Kidney (tissue), 14 donors: ENCODE results near the gene MAP7. TPM values are rescaled to one million over a fixed set of nuclear protein-coding genes. Genes with fewer than 3 reads are reported as not detected.
"Not testable (repeated sequence)": the region's sequence is repeated elsewhere in the genome, so short reads cannot be mapped to it uniquely, and the experiment has no call there.

Source experiments
- DNase-seq, 5 donors: peaks; one replicate each; pipeline ENCODE4 v3.0.0-alpha.2; 2013 to 2020
- FAIRE-seq: peaks from 2 replicates; lab custom pipeline; 2012; peaks lifted over from hg19 to GRCh38; lab: Jason Lieb, UNC
- H3K27ac ChIP-seq, 2 donors: one replicate each; pipeline ENCODE4 v1.7.0; 2013; ENCODE audit warnings: low read depth in 2 of 2, low read length in 2 of 2, inconsistent platforms in 1 of 2
- H3K27me3 ChIP-seq: one replicate; pipeline ENCODE4 v1.7.1; 2013; ENCODE audit warnings: low read length, inconsistent platforms; ENCODE audit not compliant: control insufficient read depth, insufficient read depth
- H3K36me3 ChIP-seq, 3 donors: one replicate each; pipeline versions ENCODE4 v1.7.0 to v1.7.1; 2013; ENCODE audit warnings: low read length in 3 of 3, control low read depth in 1 of 3, inconsistent platforms in 1 of 3; ENCODE audit not compliant: insufficient read depth in 3 of 3, control insufficient read depth in 2 of 3
- H3K4me1 ChIP-seq, 3 donors: one replicate each; pipeline versions ENCODE4 v1.7.0 to v1.7.1; 2013; ENCODE audit warnings: low read length in 3 of 3, inconsistent platforms in 1 of 3, low read depth in 1 of 3; ENCODE audit not compliant: control insufficient read depth in 2 of 3, insufficient read depth in 2 of 3
- H3K4me3 ChIP-seq, 3 donors: one replicate each; pipeline versions ENCODE4 v1.7.0 to v1.8.1; 2013; ENCODE audit warnings: low read length in 3 of 3, control low read depth in 1 of 3, inconsistent platforms in 1 of 3
- H3K9ac ChIP-seq, 3 donors: one replicate each; pipeline versions ENCODE4 v1.7.0 to v1.7.1; 2013; ENCODE audit warnings: low read length in 3 of 3, control low read depth in 1 of 3, inconsistent platforms in 1 of 3
- H3K9me3 ChIP-seq, 3 donors: one replicate each; pipeline versions ENCODE4 v1.7.0 to v1.7.1; 2013; ENCODE audit warnings: low read length in 3 of 3, control low read depth in 1 of 3, inconsistent platforms in 1 of 3; ENCODE audit not compliant: control insufficient read depth in 2 of 3, insufficient read depth in 1 of 3
- intact Hi-C: fragments of 100-400 bp; cut with DNase I; formaldehyde crosslinking; loops from one replicate; pipeline ENCODE4 v1.11.1; 2022
- polyA plus RNA-seq: library from polyadenylated mRNA; stranded (reverse); fragments of 350-450 nt; fragmentation: Illumina TruSeq; extraction: RNeasy Lipid Tissue Mini Kit (QIAGEN cat#74804); gene quantifications from one replicate; pipeline ENCODE4 v1.2.3, GENCODE V29; 2014; ENCODE audit warnings: low read depth, low replicate concordance; ENCODE audit not compliant: insufficient read depth
- total RNA-seq: library from RNA; stranded (reverse); fragmentation: NEBNext Ultra II Directional; extraction: Animal tissue kit (Norgen Biotek cat#: 25700); gene quantifications from one replicate; pipeline ENCODE4 v1.2.1, GENCODE V29; 2021
- TF ChIP-seq, protein P1 (sequence below): IDR thresholded peaks from 3 replicates; pipeline ENCODE4 v1.5.1; 2012; ENCODE audit warnings: mild to moderate bottlenecking, moderate library complexity, borderline replicate concordance; ENCODE audit not compliant: insufficient read depth; ENCODE audit errors: extremely low read depth
- donor health status: control.
- donor health status: control.
- donor health status: control.
- donor health status: control.
- donor health status: control.
- donor health status: DM: yes; HTN: yes; CAD: no.
- donor health status: Normal renal cell carcinoma (clear cell type).

The MAP7 gene
- total and polyA plus RNA-seq, 2 donors from 2014 or later = 16.0 to 40.0 TPM

GRCh38 chr6:136586295-136586694, 36.1 kb upstream of the MAP7 start:
- no peak overlapping the region for H3K27ac ChIP-seq
- TF ChIP-seq, protein P1, sequence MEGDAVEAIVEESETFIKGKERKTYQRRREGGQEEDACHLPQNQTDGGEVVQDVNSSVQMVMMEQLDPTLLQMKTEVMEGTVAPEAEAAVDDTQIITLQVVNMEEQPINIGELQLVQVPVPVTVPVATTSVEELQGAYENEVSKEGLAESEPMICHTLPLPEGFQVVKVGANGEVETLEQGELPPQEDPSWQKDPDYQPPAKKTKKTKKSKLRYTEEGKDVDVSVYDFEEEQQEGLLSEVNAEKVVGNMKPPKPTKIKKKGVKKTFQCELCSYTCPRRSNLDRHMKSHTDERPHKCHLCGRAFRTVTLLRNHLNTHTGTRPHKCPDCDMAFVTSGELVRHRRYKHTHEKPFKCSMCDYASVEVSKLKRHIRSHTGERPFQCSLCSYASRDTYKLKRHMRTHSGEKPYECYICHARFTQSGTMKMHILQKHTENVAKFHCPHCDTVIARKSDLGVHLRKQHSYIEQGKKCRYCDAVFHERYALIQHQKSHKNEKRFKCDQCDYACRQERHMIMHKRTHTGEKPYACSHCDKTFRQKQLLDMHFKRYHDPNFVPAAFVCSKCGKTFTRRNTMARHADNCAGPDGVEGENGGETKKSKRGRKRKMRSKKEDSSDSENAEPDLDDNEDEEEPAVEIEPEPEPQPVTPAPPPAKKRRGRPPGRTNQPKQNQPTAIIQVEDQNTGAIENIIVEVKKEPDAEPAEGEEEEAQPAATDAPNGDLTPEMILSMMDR = no peak
- H3K9ac ChIP-seq = no peak overlapping the region
- FAIRE-seq = no peak
- H3K36me3 ChIP-seq = peaks cover 0 to 16% (median 10%) of the 10 kb centered on the region in 3 donors
- DNase-seq = no peak
- H3K4me3 ChIP-seq = no peak overlapping the region
- no peaks in the 10 kb centered on the region for H3K4me1 ChIP-seq
- intact Hi-C loops = loop anchor here (10.0 kb wide), 1 partner anchor 209 kb away; the partner anchor contains the start of gene MAP3K5
- no peaks in the 10 kb centered on the region for H3K9me3 ChIP-seq
- no peaks in the 10 kb centered on the region for H3K27me3 ChIP-seq

GRCh38 chr6:136585523-136585922, 35.3 kb upstream of the MAP7 start:
- not testable (repeated sequence) for H3K9ac ChIP-seq, H3K9me3 ChIP-seq, H3K4me1 ChIP-seq, H3K27me3 ChIP-seq, H3K27ac ChIP-seq, DNase-seq, H3K4me3 ChIP-seq, FAIRE-seq
- intact Hi-C loops = loop anchor here (10.0 kb wide), 1 partner anchor 209 kb away; the partner anchor contains the start of gene MAP3K5
- H3K36me3 ChIP-seq = peaks cover 0 to 16% (median 7%) of the 10 kb centered on the region in 3 donors

GRCh38 chr6:136584290-136584689, 34.1 kb upstream of the MAP7 start:
- intact Hi-C loops = loop anchor here (10.0 kb wide), 1 partner anchor 211 kb away; the partner anchor contains the start of gene MAP3K5
- not testable (repeated sequence) for H3K27me3 ChIP-seq, FAIRE-seq, DNase-seq, H3K27ac ChIP-seq, H3K4me1 ChIP-seq, H3K9ac ChIP-seq, H3K4me3 ChIP-seq, H3K9me3 ChIP-seq
- H3K36me3 ChIP-seq = peaks cover 0 to 16% (median 7%) of the 10 kb centered on the region in 3 donors

DNA sequence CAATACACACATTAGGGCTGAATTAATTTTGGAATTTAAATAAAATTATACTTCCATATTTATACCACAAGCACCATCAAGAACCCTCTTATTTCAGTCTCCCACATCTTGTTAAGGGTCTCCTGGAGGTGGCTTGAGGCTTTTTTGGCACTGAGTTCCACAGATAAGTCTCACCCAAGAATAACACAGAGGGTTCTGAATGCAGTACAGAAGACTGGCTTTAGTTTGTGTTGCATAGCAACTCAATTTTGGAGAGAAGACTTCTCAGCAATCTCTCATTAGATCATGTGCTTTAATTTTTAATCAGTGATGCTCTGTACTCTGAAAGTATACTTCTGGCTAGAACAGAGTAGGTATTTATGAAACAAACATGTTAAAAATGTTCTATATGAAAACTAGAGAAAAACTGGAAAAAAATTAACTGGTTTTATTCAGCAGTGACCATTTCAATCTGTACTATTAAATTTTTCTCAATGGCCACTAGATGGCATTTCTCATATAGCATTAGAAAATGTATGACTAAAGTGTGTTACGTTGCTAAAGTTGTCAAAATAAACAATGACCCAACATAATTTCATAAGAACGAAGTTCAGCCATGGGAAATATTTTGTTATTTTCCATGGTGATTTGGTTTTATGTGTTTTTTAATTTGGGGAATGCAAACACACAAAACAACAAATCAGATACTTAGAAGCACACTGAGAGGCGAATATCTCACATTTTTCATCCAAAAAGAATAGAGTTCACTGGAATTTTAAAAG, 32.7 kb upstream of the MAP7 start:
- Histone ChIP-seq H3K9ac (no peak overlapping the region), H3K27ac (no peak overlapping the region), H3K27me3 (no peaks in the 10 kb centered on the region), H3K9me3 (no peaks in the 10 kb centered on the region), H3K4me1 (no peaks in the 10 kb centered on the region), H3K4me3 (no peak overlapping the region), H3K36me3 (peaks cover 0 to 8% (median 7%) of the 10 kb centered on the region in 3 donors)
- intact Hi-C loops = loop anchor here (10.0 kb wide), 1 partner anchor 212 kb away; the partner anchor contains the start of gene MAP3K5
- TF ChIP-seq, protein P1 = peak; percentile 40
- FAIRE-seq (peak; percentile 96), DNase-seq (peak in 2 of 5 donors; percentile 17 to 60)
